ENCODE measurements around the gene MCTP1.

MCTP1 gene

DNA sequence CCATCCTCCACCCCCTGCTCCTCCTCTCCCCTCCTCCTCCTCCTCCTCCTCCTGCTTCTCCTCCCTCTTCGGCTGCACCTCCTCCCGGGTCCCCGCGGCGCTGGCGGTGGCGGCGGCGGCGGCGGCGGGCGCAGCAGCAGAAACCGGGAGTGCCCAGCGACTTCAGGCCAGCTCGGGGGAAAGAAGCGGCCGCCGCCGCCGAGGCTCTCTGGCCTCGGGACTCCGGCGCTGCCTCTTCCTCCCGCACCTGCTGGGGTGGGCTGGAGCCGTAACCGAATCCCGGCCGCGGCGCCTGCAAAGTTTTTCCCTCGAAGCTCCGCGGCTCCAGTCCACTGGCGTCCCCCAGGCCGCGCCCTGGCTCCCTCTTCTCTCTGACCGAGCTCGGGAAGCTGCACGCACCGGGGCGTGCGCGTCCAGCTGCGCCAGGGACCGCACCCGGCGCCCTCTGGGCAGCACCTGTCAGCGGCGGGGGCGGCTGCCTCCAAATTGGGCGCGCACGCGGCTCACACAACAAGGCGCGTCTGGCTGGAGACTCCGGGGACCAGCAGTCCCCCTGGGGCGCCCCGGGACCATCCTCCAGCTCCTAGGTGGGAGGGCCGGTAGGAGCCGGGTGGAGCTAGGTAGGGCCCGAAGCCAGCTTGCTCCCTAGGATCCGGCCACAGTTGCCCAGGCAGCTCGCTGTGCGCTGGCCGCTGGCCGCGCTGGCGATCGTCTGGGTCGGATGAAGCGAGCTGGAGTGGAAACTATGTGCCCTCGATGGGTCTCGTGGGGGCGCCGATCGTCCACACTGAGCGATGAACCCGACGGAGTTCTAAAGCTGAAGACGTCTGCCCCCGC, at the start of gene MCTP1:
Gene MCTP1 (minus strand): TSS at position 523 of the 837 bp plus-strand sequence.
- DNase-seq (peak; percentile 5), ATAC-seq (peak; percentile 23)
- H3K4me1 Mint-ChIP-seq, result peaks cover 11% of the 10 kb centered on the region
- H3K9me3 Mint-ChIP-seq, result no peaks in the 10 kb centered on the region
- H3K36me3 Mint-ChIP-seq (ENCODE audit: low read depth), result no peaks in the 10 kb centered on the region
- peaks cover 46% of the 10 kb centered on the region for H3K27me3 Mint-ChIP-seq
- peak within 1 kb of the TSS; percentile 42 for H3K4me3 Mint-ChIP-seq
- no peak within 1 kb of the TSS for H3K27ac Mint-ChIP-seq

DNA sequence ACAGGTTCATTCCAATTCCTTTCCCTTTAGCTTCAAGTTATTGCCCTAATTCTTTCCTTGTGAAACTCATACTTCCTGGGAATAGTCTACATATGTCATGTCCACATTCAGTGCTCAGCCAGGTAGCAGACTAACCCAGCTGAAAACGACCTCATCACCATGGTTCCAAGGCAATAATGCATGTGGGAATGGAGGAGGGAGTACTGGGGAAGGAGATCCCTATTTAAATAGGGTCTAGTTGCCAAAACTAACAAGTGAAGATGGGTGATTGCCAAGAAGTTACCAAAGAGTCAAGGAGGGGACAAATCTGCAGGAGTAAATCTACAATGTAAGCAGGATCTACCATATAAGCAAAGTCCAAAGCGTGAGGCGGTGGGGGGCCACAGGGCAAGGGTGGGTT, 47.3 kb upstream of the MCTP1 start:
- Mint-ChIP-seq H3K36me3 (ENCODE audit: low read depth) (no peaks in the 10 kb centered on the region), H3K9me3 (peaks cover 7% of the 10 kb centered on the region), H3K4me1 (no peaks in the 10 kb centered on the region), H3K27me3 (peaks cover 4% of the 10 kb centered on the region), H3K4me3 (no peak overlapping the region), H3K27ac (no peak overlapping the region)
- ATAC-seq, result no peak
- no peak for DNase-seq

DNA sequence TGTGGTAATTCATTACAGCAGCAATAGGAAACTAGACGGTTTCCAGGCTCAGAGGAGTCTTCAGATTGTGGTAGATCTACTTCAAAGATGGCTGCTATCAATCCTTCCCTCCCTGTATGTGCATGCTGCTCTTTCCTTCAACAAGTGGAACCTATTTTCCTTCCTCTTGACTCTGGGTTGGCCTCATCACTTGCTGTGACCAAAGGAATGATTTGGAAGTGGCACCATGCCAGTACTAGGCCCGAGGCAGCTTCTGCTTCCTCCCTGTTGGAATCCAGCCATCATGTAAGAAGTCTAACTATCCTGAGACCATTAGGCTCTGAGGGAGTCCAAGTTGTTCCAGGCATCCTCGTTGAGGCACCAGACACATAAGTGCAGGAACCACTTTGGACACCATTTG, 46.5 kb upstream of the MCTP1 start:
- peaks cover 4% of the 10 kb centered on the region for H3K27me3 Mint-ChIP-seq
- ATAC-seq (no peak), DNase-seq (no peak)
- H3K4me3 Mint-ChIP-seq, result no peak overlapping the region
- H3K36me3 Mint-ChIP-seq (ENCODE audit: low read depth), result no peaks in the 10 kb centered on the region
- no peak overlapping the region for H3K27ac Mint-ChIP-seq
- H3K4me1 Mint-ChIP-seq, result no peaks in the 10 kb centered on the region
- H3K9me3 Mint-ChIP-seq, result peaks cover 7% of the 10 kb centered on the region

DNA sequence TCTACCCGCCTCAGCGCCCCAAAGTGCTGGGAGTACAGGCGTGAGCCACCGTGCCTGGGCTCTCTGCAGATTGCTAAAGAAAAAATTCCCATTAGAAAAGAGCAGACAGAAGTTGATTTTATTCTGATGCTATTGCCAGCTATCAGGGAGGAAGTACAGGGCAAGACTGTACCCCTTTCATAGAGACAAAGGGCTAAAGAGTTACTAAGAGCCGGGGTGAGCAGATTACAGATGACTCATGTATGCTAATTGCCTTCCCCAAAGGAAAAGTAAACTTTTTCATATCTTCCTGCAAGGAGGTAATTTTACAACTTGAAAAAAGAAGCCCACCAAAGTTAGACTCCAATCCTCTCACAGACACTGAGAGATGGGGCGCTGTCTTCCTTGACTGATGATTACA, 42.3 kb upstream of the MCTP1 start:
- no peak overlapping the region for H3K27ac Mint-ChIP-seq
- ATAC-seq, result no peak
- peaks cover 4% of the 10 kb centered on the region for H3K9me3 Mint-ChIP-seq
- H3K4me1 Mint-ChIP-seq, result no peaks in the 10 kb centered on the region
- no peak overlapping the region for H3K4me3 Mint-ChIP-seq
- no peak for DNase-seq
- H3K36me3 Mint-ChIP-seq (ENCODE audit: low read depth), result no peaks in the 10 kb centered on the region
- H3K27me3 Mint-ChIP-seq, result peaks cover 2% of the 10 kb centered on the region

DNA sequence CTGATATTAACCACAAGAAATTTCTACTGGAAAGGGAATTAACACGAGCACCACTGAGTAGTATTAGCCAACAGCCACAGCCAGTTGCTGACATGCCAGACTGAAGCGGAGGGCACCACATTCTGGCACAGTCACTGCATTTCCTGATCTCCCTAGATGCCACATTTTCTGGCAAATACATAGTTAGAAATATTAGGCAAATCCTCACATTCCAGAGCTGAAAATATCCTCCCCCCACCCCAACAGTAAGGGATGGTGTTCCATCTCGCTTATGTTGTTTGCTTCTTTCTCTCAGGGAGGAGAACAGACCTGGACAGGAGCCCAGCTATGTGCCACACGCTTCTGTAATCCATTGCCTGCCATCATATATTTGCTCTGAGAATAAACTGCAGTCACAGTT, 32.8 kb upstream of the MCTP1 start:
- no peaks in the 10 kb centered on the region for H3K9me3 Mint-ChIP-seq
- no peak overlapping the region for H3K4me3 Mint-ChIP-seq
- no peaks in the 10 kb centered on the region for H3K4me1 Mint-ChIP-seq

DNA sequence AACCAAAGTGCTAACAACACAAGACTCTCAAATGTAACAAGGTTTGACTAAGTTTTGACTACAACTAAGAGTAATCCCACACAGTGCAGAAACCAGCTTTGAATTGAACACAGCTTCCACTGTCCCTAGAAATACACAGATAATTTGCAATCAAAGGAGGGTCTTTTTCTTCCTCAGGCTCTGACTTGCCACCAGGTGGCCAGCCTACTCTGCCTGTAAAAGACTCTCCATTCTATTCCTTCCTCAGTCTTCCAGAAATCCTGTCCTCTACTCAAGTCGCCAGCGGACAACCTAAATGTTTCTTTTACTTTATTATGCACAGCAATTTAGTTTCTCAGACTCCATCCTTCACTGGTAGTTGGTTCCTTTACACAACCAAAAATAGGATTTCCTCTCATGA, 32.2 kb upstream of the MCTP1 start:
- Mint-ChIP-seq H3K4me1 (no peaks in the 10 kb centered on the region), H3K27me3 (peaks cover 3% of the 10 kb centered on the region), H3K36me3 (ENCODE audit: low read depth) (no peaks in the 10 kb centered on the region), H3K4me3 (no peak overlapping the region), H3K9me3 (peaks cover under 1% of the 10 kb centered on the region), H3K27ac (no peak overlapping the region)
- no peak for DNase-seq
- no peak for ATAC-seq

More for the DNA sequence above, 32.8 kb upstream of the MCTP1 start:
- DNase-seq (no peak), ATAC-seq (no peak)
- Mint-ChIP-seq H3K27ac (no peak overlapping the region), H3K27me3 (peaks cover 3% of the 10 kb centered on the region), H3K36me3 (ENCODE audit: low read depth) (no peaks in the 10 kb centered on the region)

DNA sequence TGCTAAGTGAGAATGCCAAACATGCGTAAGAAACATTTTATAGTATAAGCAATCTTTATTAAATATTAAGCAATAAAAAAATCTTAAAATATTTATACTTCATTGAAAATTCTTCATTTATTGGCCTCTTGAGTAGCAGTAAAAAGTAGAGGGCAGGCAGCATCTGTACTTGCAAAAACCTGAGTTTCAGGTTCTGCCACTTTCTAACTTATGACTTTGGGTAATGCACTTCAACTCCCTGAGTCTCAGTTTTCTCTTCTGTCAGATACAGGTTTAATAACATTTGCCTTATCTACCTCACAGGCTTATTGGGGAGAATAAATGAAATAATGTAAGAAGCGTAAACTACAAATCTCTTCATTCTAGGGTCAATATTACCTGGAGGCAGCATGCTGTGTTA, 19.8 kb upstream of the MCTP1 start:
- no peak overlapping the region for H3K27ac Mint-ChIP-seq
- no peak for DNase-seq
- no peak overlapping the region for H3K4me3 Mint-ChIP-seq
- peaks cover 3% of the 10 kb centered on the region for H3K27me3 Mint-ChIP-seq
- ATAC-seq, result no peak
- no peaks in the 10 kb centered on the region for H3K4me1 Mint-ChIP-seq
- no peaks in the 10 kb centered on the region for H3K9me3 Mint-ChIP-seq
- H3K36me3 Mint-ChIP-seq (ENCODE audit: low read depth), result no peaks in the 10 kb centered on the region

DNA sequence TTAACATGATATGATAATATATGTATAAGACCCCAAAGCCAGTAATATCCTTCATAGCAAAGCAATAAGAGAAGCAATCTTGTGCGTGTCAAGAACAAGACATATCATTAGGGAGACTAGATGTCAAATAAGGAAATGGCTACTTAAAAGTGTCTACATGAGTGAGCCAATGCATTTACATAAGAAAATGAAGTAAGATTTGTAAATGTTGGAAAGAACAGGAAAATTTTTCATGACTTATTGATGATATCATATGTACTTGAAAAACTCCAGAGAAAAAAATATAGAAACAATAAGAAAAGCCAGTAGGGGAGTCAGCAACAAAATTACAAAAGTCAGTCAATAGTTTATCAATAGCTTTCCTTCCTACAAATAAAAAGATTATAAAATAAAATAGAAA, 13.8 kb upstream of the MCTP1 start:
- Mint-ChIP-seq H3K9me3 (no peaks in the 10 kb centered on the region), H3K36me3 (ENCODE audit: low read depth) (no peaks in the 10 kb centered on the region), H3K4me3 (no peak overlapping the region), H3K27ac (no peak overlapping the region), H3K4me1 (no peaks in the 10 kb centered on the region), H3K27me3 (peaks cover 6% of the 10 kb centered on the region)
- ATAC-seq (no peak), DNase-seq (no peak)

DNA sequence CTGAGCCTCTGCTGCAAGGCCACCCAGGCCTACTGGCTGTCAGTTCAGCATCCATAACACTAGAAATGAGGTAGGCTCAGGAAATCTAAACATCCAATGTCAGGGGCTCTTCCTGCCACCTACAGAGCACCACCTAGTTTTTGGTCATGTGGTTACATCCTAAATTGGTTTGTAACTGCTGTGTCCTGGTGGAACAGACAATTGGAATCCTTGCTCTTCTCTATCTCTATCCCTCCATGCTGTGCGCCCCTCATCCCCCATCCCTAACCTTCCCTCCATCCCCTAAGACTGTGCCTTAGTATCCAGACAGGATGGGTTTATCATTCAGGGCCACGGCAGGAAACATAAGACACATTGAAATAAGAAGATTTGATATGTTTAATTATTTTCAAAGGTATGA, 11.4 kb upstream of the MCTP1 start:
- Mint-ChIP-seq H3K4me1 (no peaks in the 10 kb centered on the region), H3K9me3 (no peaks in the 10 kb centered on the region), H3K27me3 (peaks cover 6% of the 10 kb centered on the region), H3K4me3 (no peak overlapping the region), H3K36me3 (ENCODE audit: low read depth) (no peaks in the 10 kb centered on the region), H3K27ac (no peak overlapping the region)
- DNase-seq (no peak), ATAC-seq (no peak)

DNA sequence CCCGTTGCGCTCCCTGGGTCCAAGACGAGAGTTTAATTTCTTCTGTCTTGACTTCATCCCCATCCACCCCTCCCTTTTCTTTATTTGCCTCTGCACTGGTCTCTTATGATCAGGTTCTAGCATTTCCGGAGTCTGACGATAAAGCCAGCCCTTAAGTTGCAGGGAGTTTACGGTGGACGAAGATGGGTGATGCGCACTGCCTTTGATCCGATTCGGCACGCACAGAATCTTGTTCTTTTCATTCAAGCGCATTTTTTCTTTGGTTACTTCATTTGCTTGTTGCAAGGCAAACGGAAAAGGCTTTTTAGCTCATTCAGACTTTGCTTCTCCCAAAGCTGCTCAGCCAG, 488 bp upstream of the MCTP1 start:
- ATAC-seq, result peak; percentile 2
- Mint-ChIP-seq H3K27me3 (peaks cover 44% of the 10 kb centered on the region), H3K36me3 (ENCODE audit: low read depth) (no peaks in the 10 kb centered on the region), H3K4me3 (peak overlapping the region; percentile 42), H3K9me3 (no peaks in the 10 kb centered on the region), H3K27ac (no peak overlapping the region), H3K4me1 (peaks cover 11% of the 10 kb centered on the region)
- no peak for DNase-seq

DNA sequence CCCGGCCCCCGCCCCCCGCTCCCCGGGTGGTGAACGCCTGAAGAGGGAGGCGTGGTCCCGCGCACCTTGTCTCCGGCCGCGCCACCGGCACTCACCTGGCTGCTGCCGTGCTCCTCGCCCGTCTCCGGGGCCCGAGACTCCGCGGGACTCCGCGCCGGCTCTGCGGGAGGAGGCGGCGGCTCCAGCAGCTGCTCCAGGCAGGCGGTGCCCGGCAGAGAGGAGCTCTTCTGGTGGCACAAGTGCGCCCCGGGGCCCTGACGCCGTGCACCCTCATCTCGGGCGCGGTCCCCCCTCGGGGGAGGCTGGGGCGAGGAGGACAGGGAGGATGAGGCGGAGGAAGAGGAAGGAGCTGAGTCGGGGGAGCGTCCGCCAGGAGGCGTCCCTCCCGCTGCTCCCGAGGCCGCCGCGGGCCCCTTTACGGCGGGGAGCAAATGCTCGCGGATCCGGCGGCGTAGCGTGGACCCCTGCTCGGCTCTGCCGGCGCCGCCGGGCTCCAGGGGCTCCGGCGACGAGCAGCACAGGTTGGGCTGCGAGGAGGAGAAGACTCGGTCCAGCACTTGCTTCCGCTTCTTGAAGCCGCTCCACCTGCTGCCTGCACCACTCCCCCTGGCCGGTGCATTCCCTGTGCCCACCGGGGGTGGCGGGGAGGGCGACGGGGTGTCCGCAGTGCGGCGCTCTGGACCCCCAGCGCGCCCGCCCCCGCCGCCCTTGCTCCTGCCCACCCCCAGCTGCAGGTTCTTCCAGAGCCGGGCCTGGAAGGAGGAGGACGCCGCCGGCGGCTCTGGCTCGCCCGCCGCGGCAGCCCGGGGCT, 928 bp downstream of the MCTP1 start:
- no peak overlapping the region for H3K27ac Mint-ChIP-seq
- H3K9me3 Mint-ChIP-seq, result no peaks in the 10 kb centered on the region
- no peak overlapping the region for H3K4me3 Mint-ChIP-seq
- H3K36me3 Mint-ChIP-seq (ENCODE audit: low read depth), result no peaks in the 10 kb centered on the region
- H3K4me1 Mint-ChIP-seq, result peaks cover 11% of the 10 kb centered on the region
- DNase-seq, result peak; percentile 35
- peaks cover 50% of the 10 kb centered on the region for H3K27me3 Mint-ChIP-seq
- ATAC-seq, result peak; percentile 74

DNA sequence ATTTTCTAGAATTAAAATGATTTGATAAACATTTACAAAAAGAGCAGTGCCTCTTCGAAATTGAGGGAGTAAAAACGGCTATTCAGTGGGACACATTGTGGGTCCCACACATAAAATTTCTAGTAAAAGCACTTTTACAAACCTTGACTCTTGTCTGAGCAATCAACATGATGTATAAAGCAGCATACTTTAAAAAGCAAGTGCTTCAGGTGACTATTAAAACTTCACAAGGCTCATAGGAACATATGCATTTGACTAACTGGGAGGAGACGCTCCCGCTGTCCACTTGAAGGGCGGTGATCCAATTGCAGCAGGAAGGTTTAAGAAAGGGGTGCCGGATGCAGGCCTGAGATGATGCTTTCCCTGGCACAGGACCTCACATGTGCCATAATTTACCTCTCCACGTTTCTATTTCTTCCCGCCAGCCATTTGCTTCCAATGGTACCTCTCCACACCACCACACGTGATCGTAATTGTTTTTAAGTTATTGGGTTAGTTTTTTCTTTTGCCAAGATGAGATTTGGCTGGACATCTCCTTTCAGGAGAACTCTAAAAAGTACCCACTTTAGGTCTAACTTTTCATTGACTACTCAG, 1.8 kb downstream of the MCTP1 start:
- H3K4me3 Mint-ChIP-seq, result peak overlapping the region; percentile 45
- no peaks in the 10 kb centered on the region for H3K9me3 Mint-ChIP-seq
- ATAC-seq (no peak), DNase-seq (no peak)
- no peak overlapping the region for H3K27ac Mint-ChIP-seq
- H3K27me3 Mint-ChIP-seq, result peaks cover 51% of the 10 kb centered on the region
- H3K36me3 Mint-ChIP-seq (ENCODE audit: low read depth), result no peaks in the 10 kb centered on the region
- peaks cover 11% of the 10 kb centered on the region for H3K4me1 Mint-ChIP-seq

DNA sequence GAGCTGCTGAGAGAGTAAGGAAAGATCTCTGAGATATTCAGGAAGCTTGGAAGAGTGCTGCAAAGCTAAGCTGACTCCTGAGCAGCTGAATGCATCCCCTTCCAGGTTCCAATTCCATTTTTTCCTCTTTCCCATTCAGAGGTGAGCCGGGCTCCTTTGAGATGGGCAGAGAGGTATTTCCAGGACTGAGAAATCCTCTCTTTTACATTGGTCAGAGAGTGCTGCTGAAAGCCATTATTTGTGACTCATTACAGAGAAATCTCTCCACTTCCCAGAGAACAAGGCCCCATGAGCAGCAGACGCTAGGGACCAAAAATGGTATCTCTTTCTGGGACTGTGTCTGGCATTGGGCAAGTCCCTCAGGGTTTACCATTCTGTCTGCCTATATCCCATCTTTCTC, 3.7 kb downstream of the MCTP1 start:
- Mint-ChIP-seq H3K27me3 (peaks cover 52% of the 10 kb centered on the region), H3K9me3 (no peaks in the 10 kb centered on the region), H3K36me3 (ENCODE audit: low read depth) (no peaks in the 10 kb centered on the region), H3K4me1 (peaks cover 11% of the 10 kb centered on the region), H3K4me3 (no peak overlapping the region), H3K27ac (no peak overlapping the region)
- ATAC-seq (no peak), DNase-seq (no peak)

DNA sequence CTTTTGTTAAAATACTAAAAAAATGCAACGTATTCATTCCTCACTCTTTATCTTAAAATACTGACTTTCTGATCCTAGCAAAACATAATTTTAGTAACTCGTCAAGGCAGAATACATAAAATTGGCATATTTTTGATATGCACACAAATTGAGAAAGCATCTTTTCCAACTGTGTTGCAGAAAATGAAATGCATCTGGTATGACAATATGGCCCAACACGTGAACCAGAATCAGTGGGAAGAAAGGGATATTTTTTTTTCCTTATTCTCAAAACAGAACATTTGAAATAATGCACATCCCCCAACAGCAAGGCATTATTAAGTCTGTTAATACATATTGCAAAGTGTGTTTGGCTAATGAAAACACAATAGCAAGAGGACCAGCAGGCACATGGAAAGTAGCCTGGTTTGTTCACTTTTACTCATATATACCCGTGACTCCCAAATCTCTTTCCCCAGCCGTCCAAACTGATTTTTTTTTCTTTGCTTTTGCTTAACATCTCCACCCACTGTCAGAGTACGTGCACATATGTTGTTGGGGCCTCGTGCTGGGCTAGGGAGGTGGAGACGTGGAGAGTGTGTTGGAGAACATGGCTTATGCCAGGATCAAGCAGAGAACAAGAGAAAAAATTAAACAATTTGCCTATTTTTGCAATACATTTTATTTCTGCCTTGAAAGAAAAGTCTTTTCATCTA, 4.3 kb downstream of the MCTP1 start:
- Mint-ChIP-seq H3K4me3 (no peak overlapping the region), H3K27me3 (peaks cover 50% of the 10 kb centered on the region), H3K4me1 (peaks cover 11% of the 10 kb centered on the region), H3K9me3 (no peaks in the 10 kb centered on the region), H3K36me3 (ENCODE audit: low read depth) (no peaks in the 10 kb centered on the region), H3K27ac (no peak overlapping the region)
- DNase-seq (no peak), ATAC-seq (no peak)
